ENCODE results near the gene ARHGEF17.

GRCh38 chr11:73411031-73411430, 103.0 kb downstream of the ARHGEF17 start:
- TF ChIP-seq YY1 (IDR thresholded peaks at IDR 0.05; ENCODE audit: insufficient read depth, insufficient read length): no peak
- TF ChIP-seq ZNF274 (IDR thresholded peaks at IDR 0.05; ENCODE audit: low read depth, low read length): no peak
